Measurements from ENCODE around the gene RNF146. TPM values are rescaled to one million over a fixed set of nuclear protein-coding genes. Genes with fewer than 3 reads are reported as not detected.
"Not testable (repeated sequence)": the region's sequence is repeated elsewhere in the genome, so short reads cannot be mapped to it uniquely, and the experiment has no call there.

Gene RNF146, protein sequence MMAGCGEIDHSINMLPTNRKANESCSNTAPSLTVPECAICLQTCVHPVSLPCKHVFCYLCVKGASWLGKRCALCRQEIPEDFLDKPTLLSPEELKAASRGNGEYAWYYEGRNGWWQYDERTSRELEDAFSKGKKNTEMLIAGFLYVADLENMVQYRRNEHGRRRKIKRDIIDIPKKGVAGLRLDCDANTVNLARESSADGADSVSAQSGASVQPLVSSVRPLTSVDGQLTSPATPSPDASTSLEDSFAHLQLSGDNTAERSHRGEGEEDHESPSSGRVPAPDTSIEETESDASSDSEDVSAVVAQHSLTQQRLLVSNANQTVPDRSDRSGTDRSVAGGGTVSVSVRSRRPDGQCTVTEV
- polyA plus RNA-seq (2011; rRNA removed), result 50.5 and 64.1 TPM in 2 replicates
- 26.2 and 38.8 TPM in 2 replicates for polyA minus RNA-seq (2011; rRNA and poly(A)+ RNA removed)

DNA sequence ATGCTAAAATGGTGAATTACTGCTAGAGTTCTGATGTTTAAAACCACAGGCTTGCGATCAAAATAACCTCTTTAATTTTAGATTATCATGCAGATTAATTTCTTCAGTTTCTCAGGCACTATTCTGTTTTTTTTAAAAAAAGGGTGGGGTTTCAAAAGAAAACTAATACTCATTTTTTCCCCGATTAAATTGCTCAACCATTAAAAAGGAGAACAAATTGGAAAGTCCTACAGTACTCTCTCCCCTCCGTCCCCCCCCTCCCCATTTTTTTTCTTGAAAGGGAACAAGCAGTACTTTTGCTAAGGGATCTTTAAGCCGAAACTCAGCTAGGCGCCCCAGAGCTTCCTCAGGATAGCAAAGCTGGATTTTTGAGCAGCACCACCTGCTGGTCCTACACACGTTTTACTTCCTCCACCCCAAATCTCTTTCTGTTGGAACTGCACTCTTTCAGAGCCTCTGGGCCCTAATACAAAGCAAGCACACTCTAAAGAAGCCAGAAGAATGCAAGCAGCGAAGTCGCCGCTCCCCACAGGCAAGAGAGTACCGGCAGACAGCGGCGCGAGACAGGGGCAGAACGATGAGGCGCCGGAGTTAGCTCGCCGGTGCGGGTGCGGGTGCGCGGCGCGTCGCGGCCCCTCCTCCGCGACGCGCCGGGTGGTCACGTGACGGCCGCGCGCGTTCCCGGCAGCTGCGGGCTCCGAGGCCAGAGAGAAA is at the start of gene RNF146:
TSS of gene RNF146 (plus strand) at position 687 of the 714 bp plus-strand sequence. CDS start 13,475 bp downstream, outside the sequence.
- DNase-seq (ENCODE audit: low read depth, low spot score), result peak; percentile 34
- ChIA-PET CTCF (interaction anchor here (0.6 to 2.9 kb wide), 45 partner anchors 9 to 1270 kb away, joined by 3 to 15 read pairs (median 4); partner anchors contain the start of genes KIAA0408 and MTCL3), POLR2A (interaction anchor here (0.5 to 1.4 kb wide), 12 partner anchors 11 to 1683 kb away, joined by 3 to 13 read pairs (median 3); no protein-coding TSS in a partner anchor)
- H3K27ac ChIP-seq (ENCODE audit: low read depth, low read length), result peak within 1 kb of the TSS; percentile 95
- no peaks in the 10 kb centered on the region for H3K9me3 ChIP-seq (ENCODE audit: control insufficient read depth, insufficient read depth, low read length)
- TF ChIP-seq, protein P1, sequence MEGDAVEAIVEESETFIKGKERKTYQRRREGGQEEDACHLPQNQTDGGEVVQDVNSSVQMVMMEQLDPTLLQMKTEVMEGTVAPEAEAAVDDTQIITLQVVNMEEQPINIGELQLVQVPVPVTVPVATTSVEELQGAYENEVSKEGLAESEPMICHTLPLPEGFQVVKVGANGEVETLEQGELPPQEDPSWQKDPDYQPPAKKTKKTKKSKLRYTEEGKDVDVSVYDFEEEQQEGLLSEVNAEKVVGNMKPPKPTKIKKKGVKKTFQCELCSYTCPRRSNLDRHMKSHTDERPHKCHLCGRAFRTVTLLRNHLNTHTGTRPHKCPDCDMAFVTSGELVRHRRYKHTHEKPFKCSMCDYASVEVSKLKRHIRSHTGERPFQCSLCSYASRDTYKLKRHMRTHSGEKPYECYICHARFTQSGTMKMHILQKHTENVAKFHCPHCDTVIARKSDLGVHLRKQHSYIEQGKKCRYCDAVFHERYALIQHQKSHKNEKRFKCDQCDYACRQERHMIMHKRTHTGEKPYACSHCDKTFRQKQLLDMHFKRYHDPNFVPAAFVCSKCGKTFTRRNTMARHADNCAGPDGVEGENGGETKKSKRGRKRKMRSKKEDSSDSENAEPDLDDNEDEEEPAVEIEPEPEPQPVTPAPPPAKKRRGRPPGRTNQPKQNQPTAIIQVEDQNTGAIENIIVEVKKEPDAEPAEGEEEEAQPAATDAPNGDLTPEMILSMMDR (IDR thresholded peaks at IDR 0.05; ENCODE audit: low read depth, low read length), result peak; percentile 75
- H3K4me3 ChIP-seq (ENCODE audit: low read depth, low read length), result peak within 1 kb of the TSS; percentile 87
- H3K27me3 ChIP-seq (ENCODE audit: control insufficient read depth, insufficient read depth, low read length), result no peaks in the 10 kb centered on the region

DNA sequence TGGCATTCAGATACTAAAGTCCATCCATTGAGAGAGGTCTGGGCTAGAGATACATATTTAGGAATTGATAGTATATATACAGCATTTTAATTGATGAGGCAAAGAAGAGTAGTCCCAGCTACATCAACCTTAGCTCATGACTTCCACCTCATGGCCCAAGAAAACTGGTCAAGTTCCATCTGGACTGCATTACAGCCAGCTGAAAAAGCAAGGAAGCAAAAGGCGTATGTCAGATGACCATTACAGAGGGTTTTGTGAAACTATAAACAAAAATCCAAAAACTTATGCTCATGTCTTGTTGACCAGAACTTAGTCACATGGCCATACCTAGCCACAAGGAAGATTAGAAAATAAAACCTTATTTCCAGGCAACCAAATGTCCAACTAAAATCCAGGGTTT is 46.8 kb upstream of the RNF146 start:
- DNase-seq (ENCODE audit: low read depth, low spot score), result no peak
- H3K27ac ChIP-seq (ENCODE audit: low read depth, low read length), result no peak overlapping the region
- H3K4me3 ChIP-seq (ENCODE audit: low read depth, low read length), result no peak overlapping the region
- CTCF ChIA-PET, result no interaction called here
- TF ChIP-seq, protein P1 (IDR thresholded peaks at IDR 0.05; ENCODE audit: low read depth, low read length), result no peak
- no peaks in the 10 kb centered on the region for H3K27me3 ChIP-seq (ENCODE audit: control insufficient read depth, insufficient read depth, low read length)
- no peaks in the 10 kb centered on the region; the same call in 1 of the 2 replicates for H3K9me3 ChIP-seq (ENCODE audit: control insufficient read depth, insufficient read depth, low read length)
- POLR2A ChIA-PET, result no interaction called here

DNA sequence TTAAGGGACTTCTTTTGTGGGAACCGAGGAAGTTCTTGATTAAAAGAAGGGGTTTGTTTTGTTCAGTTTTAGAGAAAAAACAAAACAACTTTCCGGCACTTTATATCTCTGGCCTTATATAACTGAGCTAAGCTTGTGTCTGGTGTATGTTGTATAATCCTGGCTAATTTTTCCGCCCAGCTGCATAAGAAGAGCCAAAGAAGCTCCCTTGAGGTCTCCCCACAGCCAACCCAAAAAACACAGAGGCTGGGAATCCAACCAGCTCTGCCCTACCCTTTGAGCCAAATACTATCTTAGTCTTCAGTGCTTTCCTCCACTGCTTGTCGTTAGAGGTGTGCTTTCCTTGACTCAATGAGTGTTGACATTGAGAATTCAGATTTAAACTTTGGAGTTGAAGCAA is 45.5 kb upstream of the RNF146 start:
- Histone ChIP-seq H3K27me3 (ENCODE audit: control insufficient read depth, insufficient read depth, low read length) (no peaks in the 10 kb centered on the region), H3K4me3 (ENCODE audit: low read depth, low read length) (no peak overlapping the region), H3K9me3 (ENCODE audit: control insufficient read depth, insufficient read depth, low read length) (no peaks in the 10 kb centered on the region), H3K27ac (ENCODE audit: low read depth, low read length) (no peak overlapping the region)
- ChIA-PET POLR2A (no interaction called here), CTCF (no interaction called here)
- DNase-seq (ENCODE audit: low read depth, low spot score), result no peak
- TF ChIP-seq, protein P1 (IDR thresholded peaks at IDR 0.05; ENCODE audit: low read depth, low read length), result no peak

GRCh38 chr6:127222418-127222817 is 44.2 kb upstream of the RNF146 start:
- no peaks in the 10 kb centered on the region for H3K27me3 ChIP-seq (ENCODE audit: control insufficient read depth, insufficient read depth, low read length)
- POLR2A ChIA-PET, result no interaction called here
- no peak overlapping the region for H3K4me3 ChIP-seq (ENCODE audit: low read depth, low read length)
- CTCF ChIA-PET, result interaction anchor here (0.6 kb wide), 1 partner anchor 1527 kb away, joined by 4 read pairs; no protein-coding TSS in a partner anchor
- no peak overlapping the region for H3K27ac ChIP-seq (ENCODE audit: low read depth, low read length)
- H3K9me3 ChIP-seq (ENCODE audit: control insufficient read depth, insufficient read depth, low read length), result no peaks in the 10 kb centered on the region
- DNase-seq (ENCODE audit: low read depth, low spot score), result no peak
- TF ChIP-seq, protein P1 (IDR thresholded peaks at IDR 0.05; ENCODE audit: low read depth, low read length), result no peak

DNA sequence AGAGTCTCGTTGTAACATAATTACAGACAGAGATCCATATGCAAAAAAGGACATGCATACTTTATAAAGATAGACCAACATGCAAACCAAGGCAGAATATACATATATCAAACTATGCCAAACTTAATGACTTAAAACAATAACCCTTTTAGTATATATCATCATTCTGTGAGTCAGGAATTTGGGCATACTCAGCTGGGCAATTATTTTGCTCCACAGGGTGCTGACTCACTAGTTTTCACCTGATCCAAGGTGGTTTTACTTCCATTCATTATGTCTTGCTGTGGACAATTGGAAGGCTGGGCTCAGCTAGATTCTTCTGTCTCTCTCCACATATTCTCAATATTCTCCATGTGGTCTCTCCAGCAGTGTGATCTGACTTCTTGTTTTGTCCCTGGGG is 41.2 kb upstream of the RNF146 start:
- no peak overlapping the region for H3K27ac ChIP-seq (ENCODE audit: low read depth, low read length)
- DNase-seq (ENCODE audit: low read depth, low spot score), result no peak
- POLR2A ChIA-PET, result no interaction called here
- H3K27me3 ChIP-seq (ENCODE audit: control insufficient read depth, insufficient read depth, low read length), result no peaks in the 10 kb centered on the region
- no peaks in the 10 kb centered on the region for H3K9me3 ChIP-seq (ENCODE audit: control insufficient read depth, insufficient read depth, low read length)
- H3K4me3 ChIP-seq (ENCODE audit: low read depth, low read length), result no peak overlapping the region
- TF ChIP-seq, protein P1 (IDR thresholded peaks at IDR 0.05; ENCODE audit: low read depth, low read length), result no peak
- CTCF ChIA-PET, result no interaction called here

DNA sequence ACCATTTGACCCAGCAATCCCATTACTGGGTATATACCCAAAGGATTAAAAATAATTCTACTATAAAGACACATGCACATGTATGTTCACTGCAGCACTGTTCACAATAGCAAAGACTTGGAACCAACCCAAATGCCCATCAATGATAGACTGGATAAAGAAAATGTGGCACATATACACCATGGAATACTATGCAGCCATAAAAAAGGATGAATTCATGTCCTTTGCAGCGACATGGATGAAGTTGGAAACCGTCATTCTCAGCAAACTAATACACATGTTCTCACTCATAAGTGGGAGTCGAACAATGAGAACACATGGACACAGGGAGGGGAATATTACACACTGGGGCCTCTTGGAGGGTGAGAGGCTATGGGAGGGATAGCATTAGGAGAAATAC is 32.8 kb upstream of the RNF146 start:
- CTCF ChIA-PET, result not testable (repeated sequence)

More for the DNA sequence above, 32.8 kb upstream of the RNF146 start:
- H3K9me3 ChIP-seq (ENCODE audit: control insufficient read depth, insufficient read depth, low read length); POLR2A ChIA-PET; H3K4me3 ChIP-seq (ENCODE audit: low read depth, low read length); H3K27me3 ChIP-seq (ENCODE audit: control insufficient read depth, insufficient read depth, low read length); H3K27ac ChIP-seq (ENCODE audit: low read depth, low read length); DNase-seq (ENCODE audit: low read depth, low spot score): not testable (repeated sequence)
